ENCODE results near the gene SLC14A1. TPM values are rescaled to one million over a fixed set of nuclear protein-coding genes. Genes with fewer than 3 reads are reported as not detected.
A peak's percentile ranks its signal among the peaks of the same experiment; 100 is the strongest.

Gene SLC14A1
- total and polyA plus RNA-seq, 2 experiments from 2014 or later: 0.21 to 0.53 TPM

DNA sequence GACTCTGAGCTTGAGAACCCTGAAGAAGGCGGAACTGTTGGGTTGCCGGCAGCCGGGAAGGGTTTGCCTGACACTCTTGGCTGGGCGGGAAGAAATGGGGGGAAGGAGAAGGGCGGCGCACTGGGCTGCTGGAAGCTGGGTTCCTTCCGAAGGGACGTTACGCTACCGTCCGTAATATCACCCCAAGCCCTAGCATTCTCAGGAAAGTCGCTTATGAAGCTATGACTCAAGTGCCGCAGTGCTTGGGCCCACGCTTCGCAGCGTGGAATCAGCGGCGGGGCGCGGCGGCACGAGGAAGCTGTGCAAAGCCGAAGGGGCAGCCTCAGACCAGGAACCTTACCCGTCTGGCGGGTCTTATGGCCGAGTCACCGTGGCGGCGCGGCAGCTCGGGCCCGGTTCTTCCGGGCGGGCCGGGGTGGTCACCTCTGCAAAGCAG lies 51.3 kb downstream of the SLC14A1 start:
- peak overlapping the region; percentile 97 for H2AFZ ChIP-seq
- H3K4me1 Mint-ChIP-seq: no peaks in the 10 kb centered on the region
- H3K4me3 Mint-ChIP-seq: no peak overlapping the region
- H3K4me3 ChIP-seq: peak overlapping the region; percentile 71
- H3K4me1 ChIP-seq (ENCODE audit: insufficient read depth): peaks cover 4% of the 10 kb centered on the region; the same call in 1 of the 2 replicates
- H3K79me2 ChIP-seq (replicated peaks; ENCODE audit: insufficient read depth): no peaks in the 10 kb centered on the region
- no peak overlapping the region for H3K27ac Mint-ChIP-seq
- H3K27ac ChIP-seq (ENCODE audit: low read depth): no peak overlapping the region
- peaks cover 2% of the 10 kb centered on the region; the same call in 2 of the 3 replicates for H3K36me3 Mint-ChIP-seq (ENCODE audit: low read depth)
- no peaks in the 10 kb centered on the region for H3K36me3 ChIP-seq (ENCODE audit: insufficient read depth)
- peak; percentile 75 for ATAC-seq
- peak overlapping the region; percentile 83 for H3K4me2 ChIP-seq
- peak; percentile 74 for DNase-seq (ENCODE audit: low spot score)
- H3K27me3 Mint-ChIP-seq (ENCODE audit: insufficient read depth, low read depth, poor library complexity): no peaks in the 10 kb centered on the region
- H3K9me2 ChIP-seq (ENCODE audit: insufficient read depth): peaks cover 37% of the 10 kb centered on the region
- 0 out of 2 replicates have a peak, but pooled peaks cover 3% of the 10 kb centered on the region for H3F3A ChIP-seq (replicated peaks; ENCODE audit: low read depth)
- peaks cover 4% of the 10 kb centered on the region for H3K9me3 Mint-ChIP-seq
- H4K20me1 ChIP-seq (replicated peaks; ENCODE audit: insufficient read depth): no peaks in the 10 kb centered on the region
- H3K27me3 ChIP-seq (ENCODE audit: insufficient read depth): peaks cover 3% of the 10 kb centered on the region; the same call in 1 of the 2 replicates
- TF ChIP-seq EZH2 (IDR thresholded peaks at IDR 0.05; ENCODE audit: low read depth, unreplicated experiment) (no peak), STAT1 (IDR thresholded peaks at IDR 0.05; ENCODE audit: unreplicated experiment) (no peak), CREB1 (CRISPR knock-in tag; IDR thresholded peaks at IDR 0.05; ENCODE audit: low read depth) (no peak), ZNF114 (CRISPR knock-in tag; IDR thresholded peaks at IDR 0.05) (no peak), POLR2AphosphoS5 (IDR thresholded peaks at IDR 0.05; ENCODE audit: low read depth) (peak; percentile 59), EZH2phosphoT487 (IDR thresholded peaks at IDR 0.05; ENCODE audit: unreplicated experiment) (no peak), ETS1 (IDR thresholded peaks at IDR 0.05) (no peak), ZNF331 (CRISPR knock-in tag; IDR thresholded peaks at IDR 0.05; ENCODE audit: low read depth) (no peak), JUNB (IDR thresholded peaks at IDR 0.05; ENCODE audit: unreplicated experiment) (no peak), CTCF (conservative IDR thresholded peaks at IDR 0.05; ENCODE audit: low read depth in 2 of 2) (no peak), NANOG (IDR thresholded peaks at IDR 0.05; ENCODE audit: borderline replicate concordance) (0 out of 2 replicates have a peak, but pooled peaks have one; percentile 5)
- TF ChIP-seq, protein P1, sequence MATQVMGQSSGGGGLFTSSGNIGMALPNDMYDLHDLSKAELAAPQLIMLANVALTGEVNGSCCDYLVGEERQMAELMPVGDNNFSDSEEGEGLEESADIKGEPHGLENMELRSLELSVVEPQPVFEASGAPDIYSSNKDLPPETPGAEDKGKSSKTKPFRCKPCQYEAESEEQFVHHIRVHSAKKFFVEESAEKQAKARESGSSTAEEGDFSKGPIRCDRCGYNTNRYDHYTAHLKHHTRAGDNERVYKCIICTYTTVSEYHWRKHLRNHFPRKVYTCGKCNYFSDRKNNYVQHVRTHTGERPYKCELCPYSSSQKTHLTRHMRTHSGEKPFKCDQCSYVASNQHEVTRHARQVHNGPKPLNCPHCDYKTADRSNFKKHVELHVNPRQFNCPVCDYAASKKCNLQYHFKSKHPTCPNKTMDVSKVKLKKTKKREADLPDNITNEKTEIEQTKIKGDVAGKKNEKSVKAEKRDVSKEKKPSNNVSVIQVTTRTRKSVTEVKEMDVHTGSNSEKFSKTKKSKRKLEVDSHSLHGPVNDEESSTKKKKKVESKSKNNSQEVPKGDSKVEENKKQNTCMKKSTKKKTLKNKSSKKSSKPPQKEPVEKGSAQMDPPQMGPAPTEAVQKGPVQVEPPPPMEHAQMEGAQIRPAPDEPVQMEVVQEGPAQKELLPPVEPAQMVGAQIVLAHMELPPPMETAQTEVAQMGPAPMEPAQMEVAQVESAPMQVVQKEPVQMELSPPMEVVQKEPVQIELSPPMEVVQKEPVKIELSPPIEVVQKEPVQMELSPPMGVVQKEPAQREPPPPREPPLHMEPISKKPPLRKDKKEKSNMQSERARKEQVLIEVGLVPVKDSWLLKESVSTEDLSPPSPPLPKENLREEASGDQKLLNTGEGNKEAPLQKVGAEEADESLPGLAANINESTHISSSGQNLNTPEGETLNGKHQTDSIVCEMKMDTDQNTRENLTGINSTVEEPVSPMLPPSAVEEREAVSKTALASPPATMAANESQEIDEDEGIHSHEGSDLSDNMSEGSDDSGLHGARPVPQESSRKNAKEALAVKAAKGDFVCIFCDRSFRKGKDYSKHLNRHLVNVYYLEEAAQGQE (IDR thresholded peaks at IDR 0.05; ENCODE audit: unreplicated experiment): no peak
- TF ChIP-seq, protein P2, sequence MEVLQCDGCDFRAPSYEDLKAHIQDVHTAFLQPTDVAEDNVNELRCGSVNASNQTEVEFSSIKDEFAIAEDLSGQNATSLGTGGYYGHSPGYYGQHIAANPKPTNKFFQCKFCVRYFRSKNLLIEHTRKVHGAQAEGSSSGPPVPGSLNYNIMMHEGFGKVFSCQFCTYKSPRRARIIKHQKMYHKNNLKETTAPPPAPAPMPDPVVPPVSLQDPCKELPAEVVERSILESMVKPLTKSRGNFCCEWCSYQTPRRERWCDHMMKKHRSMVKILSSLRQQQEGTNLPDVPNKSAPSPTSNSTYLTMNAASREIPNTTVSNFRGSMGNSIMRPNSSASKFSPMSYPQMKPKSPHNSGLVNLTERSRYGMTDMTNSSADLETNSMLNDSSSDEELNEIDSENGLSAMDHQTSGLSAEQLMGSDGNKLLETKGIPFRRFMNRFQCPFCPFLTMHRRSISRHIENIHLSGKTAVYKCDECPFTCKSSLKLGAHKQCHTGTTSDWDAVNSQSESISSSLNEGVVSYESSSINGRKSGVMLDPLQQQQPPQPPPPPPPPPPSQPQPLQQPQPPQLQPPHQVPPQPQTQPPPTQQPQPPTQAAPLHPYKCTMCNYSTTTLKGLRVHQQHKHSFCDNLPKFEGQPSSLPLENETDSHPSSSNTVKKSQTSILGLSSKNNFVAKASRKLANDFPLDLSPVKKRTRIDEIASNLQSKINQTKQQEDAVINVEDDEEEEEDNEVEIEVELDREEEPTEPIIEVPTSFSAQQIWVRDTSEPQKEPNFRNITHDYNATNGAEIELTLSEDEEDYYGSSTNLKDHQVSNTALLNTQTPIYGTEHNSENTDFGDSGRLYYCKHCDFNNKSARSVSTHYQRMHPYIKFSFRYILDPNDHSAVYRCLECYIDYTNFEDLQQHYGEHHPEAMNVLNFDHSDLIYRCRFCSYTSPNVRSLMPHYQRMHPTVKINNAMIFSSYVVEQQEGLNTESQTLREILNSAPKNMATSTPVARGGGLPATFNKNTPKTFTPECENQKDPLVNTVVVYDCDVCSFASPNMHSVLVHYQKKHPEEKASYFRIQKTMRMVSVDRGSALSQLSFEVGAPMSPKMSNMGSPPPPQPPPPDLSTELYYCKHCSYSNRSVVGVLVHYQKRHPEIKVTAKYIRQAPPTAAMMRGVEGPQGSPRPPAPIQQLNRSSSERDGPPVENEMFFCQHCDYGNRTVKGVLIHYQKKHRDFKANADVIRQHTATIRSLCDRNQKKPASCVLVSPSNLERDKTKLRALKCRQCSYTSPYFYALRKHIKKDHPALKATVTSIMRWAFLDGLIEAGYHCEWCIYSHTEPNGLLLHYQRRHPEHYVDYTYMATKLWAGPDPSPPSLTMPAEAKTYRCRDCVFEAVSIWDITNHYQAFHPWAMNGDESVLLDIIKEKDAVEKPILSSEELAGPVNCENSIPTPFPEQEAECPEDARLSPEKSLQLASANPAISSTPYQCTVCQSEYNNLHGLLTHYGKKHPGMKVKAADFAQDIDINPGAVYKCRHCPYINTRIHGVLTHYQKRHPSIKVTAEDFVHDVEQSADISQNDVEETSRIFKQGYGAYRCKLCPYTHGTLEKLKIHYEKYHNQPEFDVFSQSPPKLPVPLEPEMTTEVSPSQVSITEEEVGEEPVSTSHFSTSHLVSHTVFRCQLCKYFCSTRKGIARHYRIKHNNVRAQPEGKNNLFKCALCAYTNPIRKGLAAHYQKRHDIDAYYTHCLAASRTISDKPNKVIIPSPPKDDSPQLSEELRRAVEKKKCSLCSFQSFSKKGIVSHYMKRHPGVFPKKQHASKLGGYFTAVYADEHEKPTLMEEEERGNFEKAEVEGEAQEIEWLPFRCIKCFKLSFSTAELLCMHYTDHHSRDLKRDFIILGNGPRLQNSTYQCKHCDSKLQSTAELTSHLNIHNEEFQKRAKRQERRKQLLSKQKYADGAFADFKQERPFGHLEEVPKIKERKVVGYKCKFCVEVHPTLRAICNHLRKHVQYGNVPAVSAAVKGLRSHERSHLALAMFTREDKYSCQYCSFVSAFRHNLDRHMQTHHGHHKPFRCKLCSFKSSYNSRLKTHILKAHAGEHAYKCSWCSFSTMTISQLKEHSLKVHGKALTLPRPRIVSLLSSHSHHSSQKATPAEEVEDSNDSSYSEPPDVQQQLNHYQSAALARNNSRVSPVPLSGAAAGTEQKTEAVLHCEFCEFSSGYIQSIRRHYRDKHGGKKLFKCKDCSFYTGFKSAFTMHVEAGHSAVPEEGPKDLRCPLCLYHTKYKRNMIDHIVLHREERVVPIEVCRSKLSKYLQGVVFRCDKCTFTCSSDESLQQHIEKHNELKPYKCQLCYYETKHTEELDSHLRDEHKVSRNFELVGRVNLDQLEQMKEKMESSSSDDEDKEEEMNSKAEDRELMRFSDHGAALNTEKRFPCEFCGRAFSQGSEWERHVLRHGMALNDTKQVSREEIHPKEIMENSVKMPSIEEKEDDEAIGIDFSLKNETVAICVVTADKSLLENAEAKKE (CRISPR knock-in tag; IDR thresholded peaks at IDR 0.05): no peak

All from GM23338 (cell line).